ENCODE measurements around the gene TARS2.

DNA sequence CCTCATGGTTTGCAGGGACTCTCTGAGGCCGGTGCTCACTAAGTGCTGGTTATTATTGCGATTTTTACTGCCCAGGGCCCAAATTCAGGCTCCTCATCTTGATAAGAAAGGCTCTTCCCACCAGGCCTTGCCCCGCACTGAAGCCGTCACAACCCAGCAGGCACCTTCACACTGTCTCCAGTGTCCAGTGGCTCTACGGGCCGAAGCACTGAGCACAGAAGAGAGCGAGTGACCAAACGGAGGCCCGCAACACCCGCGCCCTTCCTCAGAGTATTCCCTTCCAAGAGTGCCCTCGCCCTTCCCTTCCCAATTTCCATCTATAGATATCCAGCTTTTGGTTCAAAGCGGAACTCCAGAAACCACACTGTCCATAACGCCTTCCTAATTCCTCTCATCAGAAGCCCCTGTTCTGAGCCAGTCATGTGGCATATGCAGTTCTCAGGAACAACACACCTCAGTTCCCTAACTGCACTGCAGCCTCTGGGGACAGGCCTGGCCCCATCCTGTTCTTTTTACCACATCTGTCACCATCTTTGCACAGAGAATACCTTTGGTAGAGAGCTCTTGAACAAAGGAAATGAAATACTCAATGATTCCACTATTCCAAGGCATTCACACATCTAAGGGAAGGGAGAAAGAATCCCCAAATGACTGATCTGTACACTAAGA, 43.4 kb downstream of the TARS2 start:
- no peak for TF ChIP-seq EZH2phosphoT487 (IDR thresholded peaks at IDR 0.05; ENCODE audit: low read length)
- no peak for TF ChIP-seq CTCF (IDR thresholded peaks at IDR 0.05; ENCODE audit: low read length)
- TF ChIP-seq EZH2 (optimal IDR thresholded peaks at IDR 0.05; ENCODE audit: low read depth, low read length), result no peak
